ENCODE measurements around the gene PRKCQ.

- TF ChIP-seq EZH2 (IDR thresholded peaks at IDR 0.05) (no peak), CTCF (IDR thresholded peaks at IDR 0.05) (no peak)
Observed at GRCh38 chr10:6600224-6600987, 20.3 kb upstream of the PRKCQ start.

Data from neural progenitor cell (in vitro differentiated cells).